Heart right ventricle (tissue), 16 donors: ENCODE data around the gene NSUN2. TPM values are rescaled to one million over a fixed set of nuclear protein-coding genes. Genes with fewer than 3 reads are reported as not detected.

Source experiments
- ATAC-seq, 8 donors: fragments of 200-7000 bp; cut with Tn5 transposase; one replicate each; pipeline ENCODE4 v1.9.1; 2020; ENCODE audit warnings: mild to moderate bottlenecking in 8 of 8, moderate library complexity in 8 of 8, moderate number of reproducible peaks in 1 of 8
- DNase-seq, 2 donors: peaks; one replicate each; pipeline ENCODE4 v3.0.0-alpha.2; 2020
- H3K27ac ChIP-seq, 10 donors: fragments of 200-600 bp; sonication (generic) in 2 of 10; one replicate each; pipeline versions ENCODE4 v1.5.0 to v1.8.0; 2020 to 2022; ENCODE audit warnings: mild to moderate bottlenecking in 3 of 10
- H3K27me3 ChIP-seq, 7 donors: fragments of 200-600 bp; one replicate each; pipeline ENCODE4 v1.8.0; 2021 to 2022; ENCODE audit warnings: mild to moderate bottlenecking in 2 of 7
- H3K36me3 ChIP-seq, 9 donors: fragments of 200-600 bp; sonication (generic) in 1 of 9; one replicate each; pipeline versions ENCODE4 v1.5.0 to v1.8.0; 2020 to 2022; ENCODE audit warnings: mild to moderate bottlenecking in 2 of 9
- H3K4me1 ChIP-seq, 9 donors: fragments of 200-600 bp; sonication (generic) in 1 of 9; one replicate each; pipeline versions ENCODE4 v1.5.0 to v1.8.0; 2020 to 2022; ENCODE audit warnings: mild to moderate bottlenecking in 4 of 9
- H3K4me3 ChIP-seq, 10 donors: fragments of 200-600 bp; sonication (generic) in 2 of 10; one replicate each; pipeline versions ENCODE4 v1.5.0 to v1.8.0; 2020 to 2022; ENCODE audit warnings: mild to moderate bottlenecking in 7 of 10, moderate library complexity in 2 of 10
- H3K9me3 ChIP-seq, 11 donors: fragments of 200-600 bp in 10 of 11; sonication (generic) in 2 of 11; one replicate each; pipeline versions ENCODE4 v1.5.0 to v1.8.0; 2013 to 2022; ENCODE audit warnings: mild to moderate bottlenecking in 2 of 11, control low read depth in 1 of 11, moderate library complexity in 1 of 11
- CTCF ChIP-seq, 9 donors: fragments of 200-600 bp; sonication (generic) in 2 of 9; IDR thresholded peaks; one replicate each; pipeline versions ENCODE4 v1.5.0 to v1.8.0; 2021 to 2022; ENCODE audit warnings: antibody characterized with exemption in 9 of 9, mild to moderate bottlenecking in 5 of 9, moderate library complexity in 1 of 9
- WGBS, 2 donors: extraction: QIAGEN DNeasy Blood & Tissue Kit; methylation state at CpG; one replicate each; pipeline ENCODE4 v1.1.7; 2013; ENCODE audit warnings: inconsistent platforms in 1 of 2; 5-methylcytosine and 5-hydroxymethylcytosine counted together
- intact Hi-C, 10 donors: fragments of 100-400 bp; cut with DNase I; formaldehyde crosslinking; loops; one replicate each; pipeline versions ENCODE4 v1.11.1 to v1.14.2; 2022
- polyA plus RNA-seq, 2 donors: library from polyadenylated mRNA; stranded (reverse); fragments of 200-250 nt; gene quantifications; one replicate each; pipeline ENCODE4 v1.2.3, GENCODE V29; 2013
- total RNA-seq, 10 donors: library from RNA; stranded (reverse); fragmentation: NEBNext Ultra II Directional in 3 of 10; extraction: Animal tissue kit (Norgen Biotek cat#: 25700) in 3 of 10; gene quantifications; one replicate each; pipeline versions ENCODE4 v1.2.1 to v1.2.4, GENCODE V29; 2021 to 2023
- donor health status: Arrhythmogenic right ventricular cardiomyopathy.
- donor health status: ischemic (EF 13 %, LVEDD 7.1; RV severe dilation, severe dysfunction).
- donor health status: healthy with polysubstance abuse.
- donor health status: DM: no; HTN: yes; CAD: no.
- donor health status: DM: no; HTN: no; CAD: no.
- donor health status: ischemic (EF 25% LVEDD 6.9; RV normal size, moderate dysfunction).
- donor health status: ischemic (EF 25% LVEDD 5.7; RV mildly dilated, moderate dysfunction).
- donor health status: healthy.
- donor health status: DM: yes; HTN: yes; CAD: no.
- donor health status: Ischemic cardiomyopathy.
- donor health status: ischemic (EF 35%, LVEDD 5.7; RV mildly dilated, moderate dysfunction).
- donor health status: nonischemic (EF 11% LVEDD 7.7; RV severe dilation, severe dysfunction).
- donor health status: DM: yes; HTN: yes; CAD: no.
- donor health status: PGD.
- donor health status: ischemic (EF 29% LVEDD 5.4; RV normal size, mild dysfunction).
- donor health status: nonischemic (EF 23%, LVEDD 6.1; RV moderate dilation, normal function).

The NSUN2 gene
- total and polyA plus RNA-seq, 12 donors: 27.9 to 42.6 (median 34.9) TPM

GRCh38 chr5:6666762-6667161, 33.9 kb upstream of the NSUN2 start:
- no peak overlapping the region for H3K4me3 ChIP-seq
- H3K9me3 ChIP-seq: no peaks in the 10 kb centered on the region
- no peaks in the 10 kb centered on the region for H3K27me3 ChIP-seq
- no peak for ATAC-seq
- H3K27ac ChIP-seq: no peak overlapping the region
- H3K4me1 ChIP-seq: no peaks in the 10 kb centered on the region
- WGBS, 2 donors: 90 to 94% methylated on average over 15 of the region's 15 CpGs
- peaks cover 0 to 43% (median 0%) of the 10 kb centered on the region in 9 donors for H3K36me3 ChIP-seq
- DNase-seq: no peak
- intact Hi-C loops: no loop called here
- TF ChIP-seq CTCF (IDR thresholded peaks at IDR 0.05): no peak

- H3K4me3 ChIP-seq: no peak overlapping the region
- H3K9me3 ChIP-seq: peaks cover 0 to 21% (median 14%) of the 10 kb centered on the region in 11 donors
- no peak for TF ChIP-seq CTCF (IDR thresholded peaks at IDR 0.05)
- no peak overlapping the region for H3K27ac ChIP-seq
- ATAC-seq (no peak), DNase-seq (no peak)
- 94 to 98% methylated on average over 3 of the region's 3 CpGs for WGBS, 2 donors
- no peaks in the 10 kb centered on the region for H3K27me3 ChIP-seq
- peaks cover 0 to 74% (median 20%) of the 10 kb centered on the region in 9 donors for H3K36me3 ChIP-seq
- intact Hi-C loops: no loop called here
- H3K4me1 ChIP-seq: no peaks in the 10 kb centered on the region
These were observed 27.8 kb upstream of the NSUN2 start for GRCh38 chr5:6660688-6661087.

GRCh38 chr5:6659941-6660684, 27.3 kb upstream of the NSUN2 start:
- ATAC-seq (no peak), DNase-seq (no peak)
- Histone ChIP-seq H3K27ac (no peak overlapping the region), H3K4me1 (no peaks in the 10 kb centered on the region), H3K27me3 (no peaks in the 10 kb centered on the region), H3K36me3 (peaks cover 0 to 74% (median 23%) of the 10 kb centered on the region in 9 donors), H3K9me3 (peaks cover 0 to 23% (median 14%) of the 10 kb centered on the region in 11 donors), H3K4me3 (no peak overlapping the region)
- intact Hi-C loops: no loop called here
- no peak for TF ChIP-seq CTCF (IDR thresholded peaks at IDR 0.05)
- WGBS, 2 donors: 96% methylated on average over 13 of the region's 13 CpGs

GRCh38 chr5:6656680-6657079, 23.8 kb upstream of the NSUN2 start:
- no peak for TF ChIP-seq CTCF (IDR thresholded peaks at IDR 0.05)
- intact Hi-C loops: no loop called here
- H3K9me3 ChIP-seq: peaks cover 0 to 23% (median 14%) of the 10 kb centered on the region in 11 donors
- WGBS, 2 donors: 97 to 98% methylated on average over 5 of the region's 5 CpGs
- H3K4me1 ChIP-seq: no peaks in the 10 kb centered on the region
- H3K27me3 ChIP-seq: no peaks in the 10 kb centered on the region
- H3K36me3 ChIP-seq: peaks cover 0 to 76% (median 23%) of the 10 kb centered on the region in 9 donors
- no peak for ATAC-seq
- H3K4me3 ChIP-seq: no peak overlapping the region
- no peak for DNase-seq
- H3K27ac ChIP-seq: no peak overlapping the region
